GM19438 (cell line): ENCODE measurements around the gene METTL25.
"Not testable (repeated sequence)": the region's sequence is repeated elsewhere in the genome, so short reads cannot be mapped to it uniquely, and the experiment has no call there.

Source experiments
- ATAC-seq: cut with Tn5 transposase; IDR thresholded peaks from one replicate; pipeline ENCODE4 v1.9.1; 2021; ENCODE audit warnings: low read depth; ENCODE audit not compliant: unreplicated experiment

METTL25 gene, protein sequence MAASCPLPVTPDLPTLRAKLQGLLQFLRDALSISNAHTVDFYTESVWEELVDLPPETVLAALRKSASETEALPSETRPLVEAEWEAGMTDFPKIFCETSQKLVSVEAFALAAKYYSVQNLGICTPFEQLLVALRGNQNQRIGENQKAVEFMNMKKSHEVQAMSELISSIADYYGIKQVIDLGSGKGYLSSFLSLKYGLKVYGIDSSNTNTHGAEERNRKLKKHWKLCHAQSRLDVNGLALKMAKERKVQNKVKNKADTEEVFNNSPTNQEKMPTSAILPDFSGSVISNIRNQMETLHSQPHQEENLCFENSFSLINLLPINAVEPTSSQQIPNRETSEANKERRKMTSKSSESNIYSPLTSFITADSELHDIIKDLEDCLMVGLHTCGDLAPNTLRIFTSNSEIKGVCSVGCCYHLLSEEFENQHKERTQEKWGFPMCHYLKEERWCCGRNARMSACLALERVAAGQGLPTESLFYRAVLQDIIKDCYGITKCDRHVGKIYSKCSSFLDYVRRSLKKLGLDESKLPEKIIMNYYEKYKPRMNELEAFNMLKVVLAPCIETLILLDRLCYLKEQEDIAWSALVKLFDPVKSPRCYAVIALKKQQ

DNA sequence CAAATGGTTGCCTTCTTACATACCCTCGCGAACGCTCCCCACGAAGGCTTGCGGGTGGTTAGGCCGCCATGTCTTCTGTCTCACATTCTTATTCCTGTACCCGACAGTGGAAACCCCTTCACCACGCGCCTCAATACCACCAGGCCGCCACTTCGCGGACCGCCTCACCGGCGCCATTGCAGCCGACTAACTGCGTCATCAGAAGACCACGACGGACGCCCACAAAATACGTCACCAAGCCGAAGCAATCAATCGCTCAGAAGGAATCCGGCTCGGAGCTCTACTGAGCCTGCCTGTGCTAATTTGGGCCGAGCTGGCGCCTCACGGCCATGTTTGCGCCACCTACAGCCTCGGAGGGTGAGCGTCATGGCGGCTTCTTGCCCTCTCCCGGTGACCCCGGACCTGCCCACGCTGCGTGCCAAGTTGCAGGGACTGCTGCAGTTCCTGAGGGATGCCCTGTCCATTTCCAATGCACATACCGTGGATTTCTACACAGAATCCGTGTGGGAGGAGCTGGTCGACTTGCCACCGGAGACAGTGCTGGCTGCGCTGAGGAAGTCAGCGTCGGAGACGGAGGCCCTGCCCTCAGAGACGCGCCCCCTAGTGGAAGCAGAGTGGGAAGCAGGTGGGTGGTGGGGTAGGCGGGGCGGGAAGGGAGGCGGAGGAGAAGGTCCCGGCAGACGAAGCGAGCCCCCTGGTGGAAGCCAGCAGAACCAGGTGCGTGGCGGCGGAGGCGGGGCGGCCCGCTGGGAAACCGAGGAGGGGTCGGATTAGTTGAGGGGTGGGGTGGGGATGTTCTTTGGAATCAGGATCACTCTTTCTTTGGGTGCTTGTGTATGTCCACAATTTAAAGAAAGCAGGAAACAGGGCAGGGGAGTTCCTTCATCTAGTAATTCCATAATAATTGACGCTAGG, at the start of gene METTL25, which contains the start of gene CCDC59:
TSS of gene METTL25 (plus strand) at position 330 of the 915 bp plus-strand sequence. CDS start at position 367, 37 bp downstream.
TSS of gene CCDC59 (minus strand) at position 188 of the 915 bp plus-strand sequence. CDS start at position 177, 11 bp downstream.
- ATAC-seq = peak; percentile 95

DNA sequence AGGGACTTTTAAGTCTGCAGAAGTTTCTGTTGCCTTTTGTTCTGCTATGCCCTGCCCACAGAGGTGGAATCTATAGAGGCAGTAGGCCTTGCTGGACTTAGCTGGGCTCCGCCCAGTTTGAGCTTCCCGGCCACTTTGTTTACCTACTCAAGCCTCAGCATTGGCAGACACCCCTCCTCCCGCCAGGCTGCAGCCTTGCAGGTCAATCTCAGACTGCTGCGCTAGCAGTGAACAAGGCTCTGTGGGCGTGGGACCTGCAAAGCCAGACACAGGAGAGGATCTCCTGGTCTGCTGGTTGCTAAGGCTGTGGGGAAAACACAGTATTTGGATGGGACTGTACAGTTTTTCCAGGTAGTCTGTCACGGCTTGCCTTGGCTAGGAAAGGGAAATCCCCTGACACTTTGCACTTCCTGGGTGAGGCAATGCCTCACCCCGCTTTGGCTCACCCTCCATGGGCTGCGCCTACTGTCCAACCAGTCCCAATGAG, 43.9 kb upstream of the METTL25 start:
- no peak for ATAC-seq

DNA sequence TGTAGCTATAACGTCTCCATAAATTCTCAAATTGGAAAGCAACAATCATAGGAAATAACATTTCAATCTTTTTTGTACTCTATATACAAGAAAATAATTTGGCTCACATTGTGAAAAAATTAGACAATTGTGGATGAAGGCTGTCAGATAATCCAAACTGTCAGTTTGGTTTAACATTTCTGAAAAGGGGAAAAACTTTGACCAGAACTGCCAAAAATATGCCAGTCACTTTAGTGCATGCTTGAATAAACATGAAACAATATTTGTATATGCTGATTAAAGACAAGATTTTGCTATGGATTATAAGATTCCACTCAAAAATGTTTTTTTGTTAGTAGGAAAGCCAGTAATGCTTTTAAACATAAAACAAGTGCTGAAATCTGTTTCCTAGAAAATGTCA, 39.1 kb upstream of the METTL25 start:
- no peak for ATAC-seq

DNA sequence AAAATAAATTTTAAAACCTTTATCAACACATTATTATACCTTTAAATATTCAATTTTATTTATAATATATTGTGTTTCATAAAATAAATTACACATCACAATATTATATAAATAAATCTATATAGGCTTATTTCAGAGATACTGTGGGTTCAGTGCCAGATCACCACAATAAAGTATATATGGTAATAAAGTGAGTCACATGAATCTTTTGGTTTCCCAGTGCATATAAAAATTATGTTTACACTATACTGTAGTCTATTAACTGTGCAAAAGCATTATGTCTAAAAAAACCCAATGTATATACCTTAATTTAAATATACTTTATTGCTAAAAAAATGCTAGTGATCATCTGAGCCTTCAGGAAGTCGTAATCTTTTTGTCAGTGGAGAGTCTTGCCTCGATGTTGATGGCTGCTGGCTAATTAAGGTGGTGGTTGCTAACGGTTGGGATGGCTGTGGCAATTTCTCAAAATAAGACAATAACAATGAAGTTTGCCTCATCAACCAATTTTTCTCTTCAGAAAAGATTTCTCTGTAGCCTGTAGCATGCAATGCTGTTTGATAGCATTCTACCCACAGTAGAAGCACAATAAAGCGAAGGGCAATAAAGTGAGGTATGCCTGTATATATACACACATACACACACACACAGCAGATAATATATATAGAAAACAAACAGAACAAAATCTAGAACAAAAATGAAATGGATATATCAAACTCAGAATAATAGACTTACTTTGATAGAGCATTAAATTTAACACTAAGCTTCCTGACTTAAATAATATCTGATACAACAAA, 32.6 kb upstream of the METTL25 start:
- no peak for ATAC-seq

DNA sequence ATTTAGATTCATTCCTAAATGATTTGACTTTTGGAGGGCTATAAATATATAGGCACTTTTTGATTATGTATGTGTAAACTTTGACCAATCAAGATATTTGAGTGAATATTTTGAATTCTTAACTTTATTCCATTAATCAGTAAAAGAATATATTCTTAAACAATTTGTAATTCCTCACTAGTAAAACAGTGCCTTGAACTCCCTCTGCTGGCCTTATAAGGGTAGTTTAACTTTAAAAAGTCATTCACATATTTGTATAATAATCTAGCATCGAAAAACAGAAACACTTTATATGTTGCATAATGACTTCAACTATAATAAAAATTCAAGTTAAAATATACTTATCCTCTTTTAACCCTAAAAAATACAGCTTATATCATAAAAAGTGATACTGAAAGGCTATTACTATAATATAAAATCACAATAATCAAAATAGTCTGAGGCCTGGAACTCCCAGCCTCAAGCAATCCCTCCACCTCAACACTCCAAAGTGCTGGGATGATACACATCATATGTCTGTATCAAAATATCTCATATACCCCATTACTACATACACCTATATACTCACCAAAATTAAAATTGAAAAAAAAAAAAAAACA, 31.3 kb upstream of the METTL25 start:
- ATAC-seq = no peak

DNA sequence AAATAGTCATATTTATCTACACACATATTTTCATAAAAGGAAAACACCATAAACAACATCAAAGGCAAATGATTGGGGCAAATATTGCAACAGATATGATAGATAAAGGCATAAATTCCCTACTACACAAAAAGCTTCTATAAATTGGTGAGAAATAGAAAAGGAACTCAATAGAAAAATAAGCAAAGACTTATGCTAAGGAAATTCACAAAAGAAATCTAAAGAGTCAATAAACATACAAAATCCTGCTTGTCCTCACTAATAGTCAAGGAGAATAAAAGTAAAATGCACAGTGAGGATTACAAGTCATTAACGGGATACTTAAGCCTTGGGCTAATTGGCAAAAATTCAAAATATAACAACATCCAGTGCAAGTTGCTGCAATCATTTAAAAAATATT, 30.5 kb upstream of the METTL25 start:
- no peak for ATAC-seq

DNA sequence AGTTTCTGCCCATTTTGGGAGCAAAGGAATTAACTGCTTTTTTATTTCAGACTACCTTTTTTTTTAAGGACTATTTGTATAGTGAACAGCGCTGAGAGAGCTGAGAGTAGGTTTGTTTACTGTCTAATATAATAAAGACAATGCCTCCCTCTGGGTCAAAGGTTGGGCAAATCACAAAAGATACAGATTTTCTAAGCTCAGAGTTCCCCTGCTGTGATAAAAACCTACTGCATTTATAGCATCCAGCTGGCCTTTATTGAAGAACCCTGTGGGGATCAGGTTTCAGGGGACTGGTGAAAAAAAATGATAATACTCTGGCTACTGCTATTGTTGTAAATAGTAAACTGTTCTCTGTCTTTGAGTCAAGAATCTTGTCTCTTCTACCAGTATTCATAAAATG, 28.8 kb upstream of the METTL25 start:
- no peak for ATAC-seq

DNA sequence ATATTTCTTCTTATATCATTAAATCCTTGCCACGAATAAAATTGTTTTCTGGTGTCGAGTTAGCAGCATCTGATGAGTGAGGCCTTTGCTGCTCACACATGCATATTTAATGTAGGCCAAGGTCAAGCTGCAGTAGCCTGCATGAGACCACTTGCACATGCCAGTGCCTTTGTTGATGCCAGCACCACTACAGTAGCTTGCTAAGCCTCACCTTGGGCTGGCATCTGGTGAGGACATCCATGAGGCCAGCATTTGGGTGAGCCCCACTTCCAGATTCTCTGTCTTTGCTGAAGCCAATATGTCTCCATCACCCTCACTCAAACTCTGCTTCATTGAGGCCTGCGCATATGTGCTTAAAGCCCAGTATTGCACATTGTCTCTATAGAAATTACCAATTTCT, 8.2 kb upstream of the METTL25 start:
- ATAC-seq = no peak

DNA sequence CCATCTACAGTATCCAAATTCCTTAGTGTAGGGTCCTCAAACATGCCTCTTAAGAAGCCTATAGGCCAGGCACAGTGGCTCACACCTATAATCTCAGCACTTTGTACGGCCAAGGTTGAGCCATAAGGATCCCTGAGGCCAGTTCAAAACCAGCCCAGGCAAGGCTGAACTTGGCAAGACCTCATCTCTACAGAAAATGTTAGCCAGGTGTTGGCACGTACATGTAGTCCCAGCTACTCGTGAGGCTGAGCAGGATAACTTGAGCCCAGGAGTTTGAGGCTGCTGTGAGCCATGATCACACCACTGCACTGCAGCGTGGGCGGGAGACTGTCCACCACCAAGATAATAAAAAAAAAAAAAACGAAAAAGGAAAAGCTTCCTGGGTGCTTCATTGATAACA, 6.9 kb upstream of the METTL25 start:
- ATAC-seq = no peak

DNA sequence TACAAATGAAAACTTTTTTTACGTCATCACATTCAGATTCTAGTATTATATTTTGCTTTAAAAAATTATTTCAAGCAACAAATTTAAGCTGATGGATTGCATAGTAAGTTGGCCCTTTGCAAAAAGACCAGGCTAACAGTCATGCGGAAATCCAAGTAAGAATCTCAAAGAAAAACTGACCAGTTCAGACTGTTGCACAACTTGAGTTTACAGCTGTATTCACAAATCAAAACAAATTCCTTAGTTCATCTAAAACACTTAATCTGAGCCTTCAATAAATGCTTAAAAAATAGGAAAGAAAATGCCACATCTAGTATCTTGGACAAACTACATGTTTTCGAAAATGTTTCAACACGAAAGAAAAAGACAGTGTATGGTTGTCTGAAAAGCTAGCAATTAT, 989 bp upstream of the METTL25 start:
- ATAC-seq = no peak

DNA sequence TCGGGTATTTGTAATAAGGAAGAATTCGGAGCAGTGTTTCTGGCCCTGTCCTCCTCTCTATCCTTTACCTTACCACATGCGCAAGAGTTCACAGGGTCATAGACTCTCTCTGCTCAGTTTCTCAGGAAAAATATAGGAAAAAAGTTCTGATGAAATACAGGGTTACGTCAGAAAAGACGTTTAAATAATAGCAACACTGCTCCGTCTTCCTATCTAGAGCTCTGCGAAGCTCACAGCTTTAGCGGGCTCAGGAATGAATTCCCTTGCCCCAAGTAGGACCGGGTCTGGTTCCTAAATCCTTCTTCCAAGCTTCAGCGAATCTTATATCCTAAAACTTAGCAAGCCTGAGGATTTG, 507 bp upstream of the METTL25 start:
- ATAC-seq = no peak

DNA sequence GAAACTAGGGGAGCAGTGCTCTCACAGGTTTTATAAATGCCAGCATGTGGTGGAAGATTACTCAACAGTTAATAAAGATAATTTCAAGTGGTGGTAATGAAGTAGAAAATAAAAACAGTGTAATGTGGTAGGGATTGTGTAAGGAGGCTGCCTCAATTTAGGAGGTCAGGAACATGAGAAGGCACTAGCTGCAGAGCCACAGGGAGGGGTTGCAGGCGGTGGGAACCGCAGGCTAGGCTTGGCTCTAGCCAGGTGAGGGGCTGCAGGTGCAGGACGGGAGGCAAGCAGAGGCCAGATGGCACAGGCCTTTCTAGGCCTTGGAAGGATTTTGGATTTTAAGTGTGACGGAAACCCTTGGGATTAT, 768 bp downstream of the METTL25 start:
- peak; percentile 25 for ATAC-seq

DNA sequence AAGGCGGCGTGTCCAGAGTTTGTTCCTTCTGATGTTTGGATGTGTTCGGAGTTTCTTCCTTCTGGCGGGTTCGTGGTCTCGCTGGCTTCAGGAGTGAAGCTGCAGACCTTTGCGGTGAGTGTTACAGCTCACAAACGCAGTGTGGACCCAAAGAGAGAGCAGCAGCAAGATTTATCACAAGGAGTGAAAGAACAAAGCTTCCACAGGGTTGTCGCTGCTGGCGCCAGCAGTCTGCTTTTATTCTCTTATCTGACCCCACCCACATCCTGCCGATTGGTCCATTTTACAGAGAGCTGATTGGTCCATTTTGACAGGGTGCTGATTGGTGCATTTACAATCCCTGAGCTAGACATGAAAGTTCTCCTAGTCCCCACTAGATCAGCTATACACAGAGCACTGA, 2.5 kb downstream of the METTL25 start:
- not testable (repeated sequence) for ATAC-seq

DNA sequence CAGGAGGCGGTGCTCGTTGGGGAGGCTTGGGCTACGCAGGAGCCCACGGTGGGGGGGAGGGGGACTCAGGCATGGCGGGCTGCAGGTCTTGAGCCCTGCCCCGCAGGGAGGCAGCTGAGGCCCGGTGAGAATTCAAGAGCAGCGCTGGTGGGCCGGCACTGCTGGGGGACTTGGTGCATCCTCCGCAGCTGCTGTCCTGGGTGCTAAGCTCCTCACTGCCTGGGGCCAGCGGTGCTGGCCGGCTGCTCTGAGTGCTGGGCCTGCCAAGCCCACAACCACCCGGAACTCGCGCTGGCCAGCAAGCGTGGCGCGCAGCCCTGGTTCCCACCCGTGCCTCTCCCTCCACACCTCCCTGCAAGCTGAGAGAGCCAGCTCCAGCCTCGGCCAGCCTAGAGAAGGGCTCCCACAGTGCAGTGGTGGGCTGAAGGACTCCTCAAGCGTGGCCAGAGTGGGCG, 3.2 kb downstream of the METTL25 start:
- ATAC-seq = no peak

DNA sequence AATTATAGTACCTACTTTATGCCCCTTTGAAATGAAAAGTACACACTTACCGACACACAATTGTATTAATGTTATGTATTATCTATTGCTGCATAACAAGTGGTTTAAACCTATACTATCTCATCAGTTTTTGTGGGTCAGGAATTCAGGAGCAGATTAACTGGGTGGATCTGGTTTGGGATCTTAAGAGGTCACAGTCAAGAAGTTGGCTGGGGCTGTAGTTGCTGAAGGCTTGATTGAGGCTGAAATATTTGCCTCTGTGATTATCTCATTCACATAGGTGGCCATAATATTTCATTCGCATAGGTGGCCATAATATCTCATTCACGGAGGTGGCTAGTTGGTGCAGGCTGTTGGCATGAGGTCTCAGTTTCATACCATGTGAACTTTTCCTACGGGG, 5.7 kb downstream of the METTL25 start:
- no peak for ATAC-seq

DNA sequence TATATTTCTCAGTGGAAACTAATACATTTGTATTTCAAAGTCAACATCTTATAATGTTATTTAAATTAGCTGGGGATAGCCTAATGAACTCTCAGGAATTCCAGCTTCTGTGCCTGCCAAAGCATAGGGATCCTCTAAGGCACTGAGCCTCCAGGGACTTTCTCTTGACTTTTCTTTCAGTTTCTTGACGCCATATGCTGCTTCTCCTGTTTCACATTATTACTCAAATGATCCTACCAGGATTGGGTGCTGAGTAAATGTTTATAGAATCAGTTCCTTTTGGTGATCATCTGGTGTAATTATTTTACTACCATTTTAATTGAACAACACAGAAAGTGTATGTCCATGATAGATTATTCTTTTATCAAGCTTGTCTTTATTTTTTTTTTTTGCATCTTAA, 7.9 kb downstream of the METTL25 start:
- ATAC-seq = no peak

DNA sequence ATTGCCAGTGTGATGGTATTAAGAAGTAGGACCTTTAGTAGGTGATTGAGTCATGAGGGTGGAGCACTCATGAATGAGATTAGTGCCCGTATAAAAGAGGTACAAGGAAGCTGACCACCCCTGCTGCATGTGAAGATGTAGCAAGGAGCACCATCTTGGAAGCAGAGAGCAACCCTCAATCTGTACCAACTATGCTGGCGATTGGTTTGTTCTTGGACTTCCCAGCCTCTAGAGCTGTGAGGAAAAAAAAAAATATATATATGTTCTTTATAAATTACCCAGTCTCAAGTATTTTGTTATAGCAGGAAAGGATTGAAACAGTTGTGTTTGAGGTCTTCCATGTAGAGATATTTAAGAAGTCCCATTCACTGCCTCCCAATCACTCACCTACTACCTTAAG, 16.9 kb downstream of the METTL25 start:
- no peak for ATAC-seq

DNA sequence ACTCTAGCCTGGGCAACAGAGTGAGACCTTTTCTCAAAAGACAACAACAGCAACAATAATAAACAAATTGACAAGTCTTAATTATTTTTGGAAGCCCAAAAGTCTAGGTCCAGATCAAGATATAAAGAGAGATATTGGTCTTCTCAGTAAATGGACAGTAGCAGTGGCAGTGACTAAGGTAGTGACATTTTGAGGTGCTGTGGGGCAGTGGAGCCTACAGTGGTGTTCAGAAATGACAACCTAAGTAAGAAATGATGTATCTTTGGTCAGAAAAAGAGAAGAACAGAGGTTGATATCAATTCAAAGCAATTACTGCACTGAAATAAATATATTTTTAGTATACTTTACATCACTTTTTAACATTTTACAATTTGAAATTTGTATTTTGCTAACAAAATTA, 20.7 kb downstream of the METTL25 start:
- no peak for ATAC-seq

DNA sequence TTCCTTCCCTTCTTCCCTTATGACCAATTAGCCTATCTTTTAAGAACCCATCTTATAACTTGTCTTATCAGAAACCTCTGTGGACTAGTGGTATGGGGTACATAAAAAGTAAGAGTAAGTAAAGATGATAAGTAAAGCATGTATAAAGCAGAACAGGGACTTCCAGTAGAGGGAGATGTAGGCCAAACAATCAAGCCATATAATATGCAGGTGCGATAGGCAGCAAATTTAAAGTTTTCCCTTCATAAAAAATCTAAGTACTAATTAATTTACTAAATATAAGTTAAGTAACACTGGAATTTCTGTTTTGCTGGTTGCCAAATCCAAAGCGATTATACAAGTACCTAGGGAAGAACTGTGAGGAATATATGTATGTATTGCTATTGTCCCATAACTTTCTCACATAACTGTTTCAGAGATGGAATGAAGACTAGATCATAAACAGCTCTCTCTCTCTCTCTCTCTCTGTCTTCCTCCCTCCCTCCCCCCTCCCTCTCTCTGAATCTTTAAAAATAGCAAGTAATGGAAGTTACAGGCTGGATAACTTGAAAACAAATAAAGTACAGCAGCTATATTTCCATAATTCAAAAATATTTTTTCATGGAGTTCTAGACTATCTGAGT, 25.7 kb downstream of the METTL25 start:
- ATAC-seq = no peak
